ENCODE data around the gene PTGS1.
"Not testable (repeated sequence)": the region's sequence is repeated elsewhere in the genome, so short reads cannot be mapped to it uniquely, and the experiment has no call there.

PTGS1 gene

GRCh38 chr9:122397749-122398148 lies 26.9 kb downstream of the PTGS1 start:
- no peak for TF ChIP-seq CTCF (IDR thresholded peaks at IDR 0.05; ENCODE audit: insufficient read depth, low read depth, low read length, missing control alignments)
- H3K4me3 ChIP-seq (ENCODE audit: low read depth, low read length) = no peak overlapping the region
- no peak for DNase-seq (ENCODE audit: low read depth)

GRCh38 chr9:122398371-122398924 lies 27.6 kb downstream of the PTGS1 start:
- DNase-seq (ENCODE audit: low read depth) = no peak
- H3K4me3 ChIP-seq (ENCODE audit: low read depth, low read length) = no peak overlapping the region
- TF ChIP-seq CTCF (IDR thresholded peaks at IDR 0.05; ENCODE audit: insufficient read depth, low read depth, low read length, missing control alignments) = no peak

- no peak overlapping the region for H3K4me3 ChIP-seq (ENCODE audit: low read depth, low read length)
- DNase-seq (ENCODE audit: low read depth) = no peak
- TF ChIP-seq CTCF (IDR thresholded peaks at IDR 0.05; ENCODE audit: insufficient read depth, low read depth, low read length, missing control alignments) = no peak
Observed at GRCh38 chr9:122401896-122402295, 31.1 kb downstream of the PTGS1 start.

- TF ChIP-seq CTCF (IDR thresholded peaks at IDR 0.05; ENCODE audit: insufficient read depth, low read depth, low read length, missing control alignments) = no peak
- no peak for DNase-seq (ENCODE audit: low read depth)
- H3K4me3 ChIP-seq (ENCODE audit: low read depth, low read length) = no peak overlapping the region
Observed at GRCh38 chr9:122402403-122402871, 31.6 kb downstream of the PTGS1 start.

- no peak overlapping the region for H3K4me3 ChIP-seq (ENCODE audit: low read depth, low read length)
- TF ChIP-seq CTCF (IDR thresholded peaks at IDR 0.05; ENCODE audit: insufficient read depth, low read depth, low read length, missing control alignments) = no peak
- no peak for DNase-seq (ENCODE audit: low read depth)
Observed at GRCh38 chr9:122402874-122403273, 32.0 kb downstream of the PTGS1 start.

- no peak for DNase-seq (ENCODE audit: low read depth)
- no peak for TF ChIP-seq CTCF (IDR thresholded peaks at IDR 0.05; ENCODE audit: insufficient read depth, low read depth, low read length, missing control alignments)
- H3K4me3 ChIP-seq (ENCODE audit: low read depth, low read length) = no peak overlapping the region
Observed at GRCh38 chr9:122403381-122404000, 32.7 kb downstream of the PTGS1 start.

- DNase-seq (ENCODE audit: low read depth) = not testable (repeated sequence)
Observed at GRCh38 chr9:122405304-122406069, 34.7 kb downstream of the PTGS1 start.

More at GRCh38 chr9:122405304-122406069, 34.7 kb downstream of the PTGS1 start:
- not testable (repeated sequence) for H3K4me3 ChIP-seq (ENCODE audit: low read depth, low read length)
